ENCODE measurements around the gene GIN1.

GRCh38 chr5:103093727-103094126 lies 26.2 kb downstream of the GIN1 start:
- TF ChIP-seq ATF3 (CRISPR knock-in tag; conservative IDR thresholded peaks at IDR 0.05) (no peak), CTCF (IDR thresholded peaks at IDR 0.05) (no peak)
